Astrocyte of the hippocampus (primary cell): ENCODE data around the gene ZNRD2.

Source experiments
- DNase-seq: peaks from one replicate; pipeline ENCODE4 v3.0.0; 2011; ENCODE audit warnings: low read depth, low spot score

The ZNRD2 gene

DNA sequence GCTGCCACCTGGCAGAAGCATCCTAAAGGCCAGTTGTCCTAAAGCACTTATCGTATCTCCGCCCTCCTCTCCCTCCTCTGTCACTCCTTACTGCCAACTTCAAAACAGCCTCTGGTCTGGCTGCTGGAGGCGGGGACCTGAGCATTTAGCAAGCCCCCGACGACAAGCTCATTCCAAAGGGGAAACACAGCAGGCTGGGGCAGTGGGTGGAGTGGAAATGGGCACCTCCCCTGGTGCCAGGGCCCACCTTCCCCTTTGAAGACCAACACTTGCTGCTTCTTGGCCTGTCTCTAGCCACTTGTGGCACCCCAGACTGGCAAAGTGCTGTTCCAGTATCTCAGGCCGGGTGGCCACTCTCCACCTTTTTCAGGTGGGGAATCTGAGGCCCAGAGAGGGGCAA lies 40.1 kb downstream of the ZNRD2 start:
- no peak for DNase-seq

DNA sequence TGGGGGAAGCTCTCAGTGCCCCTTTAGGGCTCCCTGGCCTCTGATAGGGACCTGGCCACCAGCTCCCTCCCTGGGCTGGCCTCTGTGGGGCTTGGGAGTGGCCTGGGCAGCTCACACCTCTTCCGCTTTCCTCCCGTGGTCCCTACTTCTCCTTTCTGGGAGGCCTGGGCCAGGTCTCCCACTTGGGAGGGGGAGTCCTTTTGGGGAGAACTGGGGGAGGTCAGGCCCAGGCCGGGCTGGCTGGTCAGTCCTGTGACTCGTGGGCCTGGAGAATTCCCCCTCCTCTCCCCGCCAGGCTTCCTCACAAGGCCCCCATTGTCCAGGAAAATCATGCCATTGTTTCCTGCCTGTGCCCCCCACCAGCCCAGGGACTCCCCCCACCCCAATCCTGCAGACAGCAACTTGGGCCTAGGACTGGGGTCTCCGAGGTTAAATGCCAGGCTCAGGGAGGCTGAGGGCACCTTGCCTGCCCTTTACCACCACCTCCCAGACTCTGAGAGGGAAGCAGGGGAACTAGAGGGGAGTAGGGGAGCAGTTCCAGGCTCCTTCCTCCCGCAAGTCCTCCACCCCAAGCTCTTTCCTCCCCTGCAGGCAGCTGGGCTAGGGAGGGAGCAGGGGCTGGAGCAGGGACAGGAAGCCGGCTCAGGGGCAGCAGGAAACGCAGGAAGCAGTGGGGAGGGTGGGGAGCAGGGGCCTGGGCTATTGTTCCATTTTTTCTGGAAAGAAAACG lies 40.9 kb downstream of the ZNRD2 start:
- no peak for DNase-seq

DNA sequence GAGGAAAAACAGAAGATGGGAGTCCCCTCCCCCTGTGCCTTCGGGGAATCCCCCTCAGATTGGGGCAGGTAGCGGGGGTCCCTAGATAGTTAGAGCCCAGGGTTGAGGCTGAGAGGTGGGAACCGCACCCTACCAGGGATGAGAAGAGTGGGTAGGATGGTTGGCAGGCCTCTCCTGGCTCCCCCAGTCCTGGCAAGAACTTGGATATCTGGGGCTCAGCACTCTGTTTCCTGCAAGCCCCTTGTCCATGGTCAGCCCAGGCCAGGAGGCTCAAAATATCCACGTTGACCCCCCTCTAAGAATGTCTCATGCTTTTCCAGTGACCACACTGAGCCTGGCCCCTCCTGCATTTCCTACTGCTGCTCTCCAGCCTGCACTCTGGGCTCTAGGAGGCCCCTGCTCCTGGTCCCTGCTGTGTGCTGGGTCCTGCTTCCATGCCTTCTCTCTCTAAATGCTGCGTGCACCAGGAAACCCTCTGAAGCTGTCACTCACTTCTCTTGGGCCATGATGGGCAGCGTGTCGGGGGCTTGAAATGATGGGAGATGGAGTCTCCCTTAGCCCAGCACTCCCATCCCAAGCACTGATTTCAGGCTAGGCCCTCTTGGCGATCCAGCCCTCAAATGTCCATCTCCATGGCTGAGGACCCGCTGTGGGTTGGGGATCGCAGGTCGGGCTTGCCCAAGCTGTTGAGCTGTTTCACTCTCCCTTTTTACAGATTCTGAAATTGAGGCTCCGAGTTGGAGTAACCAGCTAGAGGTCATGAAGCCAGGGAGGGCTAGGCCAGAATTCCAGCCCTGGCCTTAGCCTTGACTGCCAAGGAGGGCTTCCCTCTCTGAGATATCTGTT lies 41.7 kb downstream of the ZNRD2 start:
- peak; percentile 48 for DNase-seq

DNA sequence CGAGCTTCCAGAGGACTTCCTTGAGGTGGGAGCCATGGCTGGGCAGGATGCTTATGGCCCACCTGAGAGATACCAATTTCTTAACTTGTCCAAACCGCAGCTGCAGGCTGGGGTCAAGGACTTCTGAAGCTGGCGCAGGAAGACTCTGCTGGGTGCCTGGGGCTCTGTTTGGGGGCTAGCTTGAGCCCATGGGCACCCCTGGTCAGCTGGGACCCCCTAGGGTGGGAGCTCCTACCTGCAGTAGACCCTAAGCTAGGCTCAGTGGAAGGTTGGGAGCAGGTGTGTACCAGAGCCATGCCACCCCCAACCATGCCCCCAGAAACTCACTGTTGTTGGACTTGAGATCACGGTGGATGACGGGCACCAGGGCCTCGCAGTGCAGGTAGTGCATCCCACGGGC lies 42.4 kb downstream of the ZNRD2 start:
- DNase-seq = no peak

DNA sequence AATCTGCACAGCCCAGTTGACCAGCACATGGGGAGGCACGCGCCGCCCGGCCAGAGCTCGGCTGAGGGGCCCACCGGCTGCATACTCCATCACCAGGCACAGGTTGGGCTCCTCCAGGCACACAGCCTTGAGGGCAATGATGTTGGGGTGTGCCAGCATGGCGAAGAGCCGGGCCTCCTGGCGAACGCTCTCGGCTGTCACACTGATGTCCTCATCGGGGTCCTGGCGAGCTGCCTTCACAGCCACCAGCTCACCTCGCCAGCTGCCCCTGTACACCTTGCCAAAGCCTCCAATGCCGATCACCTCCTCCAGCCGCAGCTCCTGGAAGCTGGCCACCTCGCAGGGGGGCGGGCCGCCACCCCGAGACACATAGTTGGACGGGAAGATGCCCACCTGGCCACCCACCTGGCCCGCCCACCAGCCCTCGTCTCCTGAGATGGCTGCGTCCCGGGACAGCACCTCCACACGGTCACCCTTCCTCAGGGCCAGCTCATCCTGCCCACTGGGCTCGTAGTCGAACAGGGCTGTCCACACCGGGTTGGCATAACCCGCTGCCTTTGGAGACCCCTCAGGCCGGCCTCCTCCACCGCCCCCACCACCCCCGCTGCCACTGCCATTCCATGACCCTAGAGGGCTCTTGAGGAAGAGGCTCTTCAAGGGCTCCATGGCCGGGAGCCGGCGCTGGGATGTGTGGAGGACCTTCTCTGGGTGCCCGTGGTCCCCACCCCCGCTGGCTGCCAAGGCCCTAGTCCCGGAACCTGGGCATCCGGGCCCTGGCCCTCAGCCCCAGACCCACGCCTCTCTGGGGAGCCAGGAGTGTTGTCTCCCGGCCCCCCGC lies 43.0 kb downstream of the ZNRD2 start:
- DNase-seq = no peak

DNA sequence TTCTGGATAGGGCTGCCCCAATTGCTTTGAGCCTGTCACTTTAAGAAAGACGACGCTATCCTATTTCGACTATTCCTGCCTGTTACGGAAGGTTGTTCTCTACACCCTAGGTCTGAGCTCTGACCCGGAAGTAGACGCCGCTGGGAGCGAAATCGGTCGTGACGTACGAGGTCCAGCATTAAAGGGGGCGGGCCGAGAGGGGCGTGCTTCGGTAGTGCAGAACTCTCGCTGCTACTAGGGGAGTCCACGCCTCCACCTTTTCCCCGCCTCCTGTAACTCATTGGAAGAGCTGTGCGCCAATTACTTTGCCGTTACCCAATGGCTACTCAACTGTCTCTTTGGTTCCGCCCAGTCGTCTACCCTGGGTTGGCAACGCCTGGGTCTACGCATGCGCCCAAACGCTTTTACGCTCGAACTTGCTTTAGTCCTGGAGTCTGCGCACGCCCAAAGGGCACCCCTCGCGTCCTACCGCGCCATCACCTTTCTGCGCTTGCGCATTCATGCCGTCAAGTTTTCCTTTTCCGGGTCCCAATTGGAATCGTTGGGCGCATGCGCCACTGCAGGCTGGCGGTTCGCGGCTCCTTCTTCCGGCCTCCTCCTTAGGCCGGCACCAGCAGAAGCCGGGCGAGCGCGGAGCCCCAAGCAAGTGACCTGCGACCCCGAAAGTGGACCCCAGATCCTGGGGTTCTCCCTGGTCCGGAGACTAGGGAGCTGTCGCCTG lies 45.1 kb downstream of the ZNRD2 start, which contains the start of gene PCNX3:
Gene PCNX3, plus strand, starts transcription at position 548 of the 721 bp plus-strand sequence. CDS start 536 bp downstream, outside the sequence.
- DNase-seq = peak; percentile 100

DNA sequence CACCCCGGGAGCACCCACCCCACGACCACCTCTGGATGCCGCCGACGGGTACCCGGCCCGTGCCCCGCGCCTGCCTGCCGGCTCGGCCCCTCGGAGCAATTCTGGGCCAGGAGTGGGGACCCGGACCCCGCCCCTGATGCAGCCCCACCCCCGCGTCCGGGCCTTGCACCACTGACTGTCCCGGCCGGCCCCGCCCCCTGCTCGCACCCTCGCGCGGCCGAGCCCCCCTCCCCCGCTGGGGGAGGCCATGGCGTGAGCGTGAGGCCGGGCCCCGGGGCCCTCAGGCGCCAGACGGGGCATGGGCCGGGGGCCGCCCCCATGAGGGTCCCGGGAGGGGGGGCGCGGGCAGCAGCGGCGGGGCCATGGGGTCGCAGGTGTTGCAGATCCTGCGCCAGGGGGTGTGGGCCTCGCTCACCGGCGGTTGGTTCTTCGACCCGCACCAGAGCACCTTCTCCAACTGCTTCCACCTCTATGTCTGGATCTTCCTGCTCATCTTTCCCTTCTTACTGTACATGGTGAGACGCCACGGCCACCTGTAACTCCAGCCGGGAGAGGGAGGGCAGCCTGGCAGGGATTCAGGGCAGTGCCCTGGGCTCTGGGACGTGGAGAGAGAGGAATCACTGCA lies 45.8 kb downstream of the ZNRD2 start:
- peak; percentile 36 for DNase-seq

DNA sequence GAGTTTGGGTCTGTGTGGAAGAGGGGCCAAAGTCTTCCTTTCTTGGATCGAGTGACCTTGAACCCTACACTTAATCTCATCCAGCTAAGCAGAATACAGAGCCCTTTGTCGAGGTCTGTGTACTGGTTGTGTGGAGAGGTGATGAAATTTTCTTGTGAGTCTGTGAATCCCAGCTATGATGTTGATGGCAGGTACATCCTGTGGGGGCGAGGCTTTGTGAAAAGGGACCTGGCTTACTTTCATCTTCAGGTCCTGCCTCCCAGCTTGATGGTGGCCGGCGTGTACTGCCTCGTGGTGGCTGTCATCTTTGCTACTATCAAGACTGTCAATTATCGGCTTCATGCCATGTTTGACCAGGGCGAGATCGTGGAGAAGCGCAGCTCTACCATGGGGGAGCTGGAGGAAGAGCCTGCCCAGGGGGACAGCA lies 46.3 kb downstream of the ZNRD2 start:
- no peak for DNase-seq

DNA sequence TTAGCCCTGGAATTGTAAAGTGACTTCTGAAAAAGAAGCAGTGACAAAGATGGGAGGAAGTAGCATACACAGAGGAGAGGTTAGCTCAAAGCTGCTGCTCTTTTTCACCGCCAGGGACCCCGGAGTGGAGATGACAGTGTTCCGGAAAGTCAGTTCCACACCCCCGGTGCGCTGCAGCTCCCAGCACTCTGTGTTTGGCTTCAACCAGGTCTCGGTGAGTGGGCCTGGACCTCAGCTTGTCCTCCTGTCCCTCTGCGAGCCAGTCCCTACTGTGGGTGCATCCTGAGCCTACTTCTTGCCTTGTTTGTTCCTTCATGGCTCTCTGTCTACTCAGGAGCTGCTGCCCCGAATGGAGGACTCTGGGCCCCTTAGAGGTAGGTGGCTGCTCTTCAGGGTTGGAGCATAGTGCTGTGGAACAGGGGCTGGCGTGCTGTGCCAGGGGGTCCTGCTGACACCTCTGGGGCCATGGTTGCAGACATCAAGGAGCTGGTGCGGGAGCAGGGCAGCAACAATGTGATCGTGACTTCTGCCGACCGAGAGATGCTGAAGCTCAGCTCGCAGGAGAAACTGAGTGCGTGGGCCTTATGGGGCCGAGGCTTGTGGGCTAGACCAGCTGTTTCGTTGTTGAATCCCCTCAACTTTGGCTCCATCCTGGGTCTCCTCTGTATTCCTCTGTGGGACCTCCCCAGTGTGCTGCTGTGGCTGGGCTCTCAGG lies 47.0 kb downstream of the ZNRD2 start:
- no peak for DNase-seq

DNA sequence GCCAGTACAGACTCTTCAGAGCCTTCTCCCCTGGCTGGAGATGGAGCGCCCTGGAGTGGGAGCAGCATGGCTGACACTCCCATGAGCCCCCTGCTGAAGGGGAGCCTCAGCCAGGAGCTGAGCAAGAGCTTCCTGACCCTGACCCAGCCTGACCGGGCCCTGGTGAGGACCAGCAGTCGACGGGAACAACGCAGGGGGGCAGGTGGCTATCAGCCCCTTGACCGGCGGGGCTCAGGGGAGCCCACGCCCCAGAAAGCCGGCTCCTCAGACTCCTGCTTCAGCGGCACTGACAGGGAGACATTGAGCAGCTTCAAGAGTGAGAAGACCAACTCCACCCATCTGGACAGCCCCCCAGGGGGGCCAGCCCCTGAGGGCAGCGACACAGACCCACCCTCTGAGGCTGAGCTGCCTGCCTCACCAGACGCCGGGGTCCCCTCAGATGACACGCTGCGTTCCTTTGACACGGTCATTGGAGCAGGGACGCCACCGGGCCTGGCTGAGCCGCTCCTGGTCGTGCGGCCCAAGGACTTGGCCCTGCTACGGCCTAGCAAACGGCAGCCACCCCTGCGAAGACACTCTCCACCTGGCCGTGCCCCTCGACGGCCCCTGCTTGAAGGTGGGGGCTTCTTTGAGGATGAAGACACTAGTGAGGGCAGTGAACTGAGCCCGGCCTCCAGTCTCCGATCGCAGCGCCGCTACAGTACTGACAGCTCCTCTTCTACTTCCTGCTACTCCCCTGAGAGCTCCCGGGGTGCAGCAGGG lies 47.9 kb downstream of the ZNRD2 start:
- no peak for DNase-seq

DNA sequence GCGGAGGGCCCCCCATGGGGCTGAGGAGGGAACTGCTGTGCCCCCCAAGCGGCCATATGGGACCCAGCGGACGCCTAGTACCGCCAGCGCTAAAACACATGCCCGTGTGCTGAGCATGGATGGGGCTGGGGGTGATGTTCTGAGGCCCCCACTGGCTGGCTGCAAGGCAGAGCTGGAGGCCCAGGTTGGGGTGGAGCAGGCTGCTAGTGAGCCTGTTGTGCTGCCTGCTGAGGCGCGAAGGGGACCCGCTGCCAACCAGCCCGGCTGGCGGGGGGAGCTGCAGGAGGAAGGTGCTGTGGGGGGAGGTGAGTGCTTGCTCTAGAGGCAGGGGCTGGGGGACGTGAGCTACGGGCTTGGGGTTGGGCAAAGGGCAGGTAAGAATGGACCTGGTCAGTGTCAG lies 48.5 kb downstream of the ZNRD2 start:
- no peak for DNase-seq

DNA sequence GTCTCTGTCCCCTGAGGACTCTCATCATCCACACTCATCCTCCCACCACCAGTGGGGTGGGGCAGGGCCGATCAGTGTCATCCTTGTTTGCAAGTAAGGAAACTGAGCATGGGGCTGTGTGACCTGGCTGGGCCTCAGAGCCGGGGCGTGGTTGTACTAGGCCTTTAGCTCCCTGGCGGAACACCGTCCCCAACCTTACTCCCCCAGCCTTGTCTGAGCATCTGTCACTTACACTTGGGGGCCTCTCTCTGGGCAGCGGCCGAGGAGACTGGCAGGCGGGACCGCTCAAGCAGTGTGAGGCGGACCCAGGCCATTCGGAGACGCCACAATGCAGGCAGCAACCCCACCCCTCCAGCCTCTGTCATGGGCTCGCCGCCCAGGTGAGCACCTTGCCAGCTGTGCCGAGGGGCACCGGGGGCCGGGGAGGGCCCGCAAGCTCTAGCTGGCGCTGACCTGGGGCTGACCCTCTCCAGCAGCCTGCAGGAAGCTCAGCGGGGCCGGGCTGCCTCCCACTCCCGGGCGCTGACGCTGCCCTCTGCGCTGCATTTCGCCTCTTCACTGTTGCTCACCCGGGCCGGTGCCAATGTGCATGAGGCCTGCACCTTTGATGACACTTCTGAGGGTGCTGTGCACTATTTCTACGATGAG lies 49.1 kb downstream of the ZNRD2 start:
- DNase-seq = no peak

DNA sequence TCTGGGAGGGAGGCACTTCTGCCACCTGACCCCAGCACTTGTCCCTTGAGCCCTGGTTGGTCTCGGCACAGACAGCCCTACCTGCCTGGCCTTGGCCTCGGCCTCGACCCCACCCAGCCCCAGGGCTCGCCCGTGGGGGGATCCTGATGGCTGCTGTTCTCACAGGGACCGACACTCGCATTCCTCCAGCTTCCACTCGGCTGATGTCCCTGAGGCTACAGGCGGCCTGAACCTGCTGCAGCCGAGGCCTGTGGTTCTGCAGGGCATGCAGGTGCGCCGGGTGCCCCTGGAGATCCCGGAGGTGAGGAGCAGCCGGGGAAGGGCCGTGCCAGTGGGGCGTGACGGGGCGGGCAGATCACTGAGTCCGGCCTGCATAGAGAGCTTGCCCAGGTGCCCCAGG lies 50.4 kb downstream of the ZNRD2 start:
- DNase-seq = no peak

DNA sequence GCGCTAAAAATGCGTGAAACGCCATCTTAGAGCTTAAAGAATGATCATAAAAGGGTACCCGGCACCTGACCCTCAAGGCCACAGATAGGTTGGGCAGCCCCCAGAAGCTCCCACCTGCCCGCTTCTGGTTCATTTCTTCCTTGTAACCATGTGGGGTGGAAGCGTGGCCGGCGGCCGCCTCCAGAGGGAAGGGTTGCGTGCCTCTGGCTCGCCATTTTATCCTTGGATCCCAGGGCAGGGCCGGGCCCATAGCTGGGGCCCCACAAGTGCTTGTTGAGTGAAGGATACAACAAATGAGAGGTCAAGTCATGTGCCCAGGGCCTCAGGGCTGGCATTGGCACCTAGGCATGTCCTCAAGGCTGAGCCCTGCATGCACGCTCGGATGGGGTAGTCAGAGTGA lies 51.2 kb downstream of the ZNRD2 start:
- no peak for DNase-seq
